ENCODE data around the gene CD109. TPM values are rescaled to one million over a fixed set of nuclear protein-coding genes. Genes with fewer than 3 reads are reported as not detected.
"Not testable (repeated sequence)": the region's sequence is repeated elsewhere in the genome, so short reads cannot be mapped to it uniquely, and the experiment has no call there.

CD109 gene
- total RNA-seq, 1 experiment from 2014 or later = 0.18 TPM

DNA sequence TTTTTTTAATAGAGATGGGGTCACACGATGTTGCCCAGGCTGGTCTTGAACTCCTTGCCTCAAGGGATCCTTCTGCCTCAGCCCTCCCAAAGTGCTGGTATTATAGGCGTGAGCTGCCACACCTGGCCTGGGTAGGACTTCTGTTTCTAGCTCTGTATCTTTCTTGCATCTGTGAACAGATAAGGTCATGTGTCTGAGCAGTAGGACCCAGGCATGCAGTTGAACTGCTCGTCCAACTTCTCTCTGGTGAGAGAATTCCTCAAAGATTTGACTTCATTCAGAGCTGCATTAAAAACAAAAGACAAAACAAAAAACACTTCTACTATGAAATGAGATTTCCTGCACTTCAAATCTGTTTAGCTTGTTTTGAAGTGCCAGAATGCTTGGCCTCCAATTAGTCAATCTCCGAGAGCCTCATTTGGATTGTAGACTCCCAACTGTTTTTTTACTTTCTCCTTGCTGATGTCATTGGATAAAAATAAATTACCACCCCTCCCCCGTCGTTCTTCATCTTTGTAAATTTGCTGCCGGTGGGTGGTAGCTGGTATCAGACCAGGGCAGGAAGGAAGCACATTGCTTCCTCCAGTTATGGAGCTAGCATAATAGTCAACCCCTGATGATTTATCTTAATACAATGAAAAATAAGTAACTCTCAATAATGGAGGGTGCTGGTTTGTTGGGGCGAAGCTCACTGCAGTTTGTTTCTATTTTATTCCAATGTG lies 17.6 kb downstream of the CD109 start:
- Histone ChIP-seq H3K4me1 (peaks cover 11% of the 10 kb centered on the region; the same call in 1 of the 2 replicates), H3K36me3 (ENCODE audit: control insufficient read depth, insufficient read depth, low read length) (no peaks in the 10 kb centered on the region), H3K9me3 (no peaks in the 10 kb centered on the region), H3K4me3 (ENCODE audit: low read depth, low read length) (no peak overlapping the region), H3K27me3 (replicated peaks; ENCODE audit: control insufficient read depth, insufficient read depth, low read length) (no peaks in the 10 kb centered on the region)
- Mint-ChIP-seq H3K9me3 (ENCODE audit: unreplicated experiment) (no peaks in the 10 kb centered on the region), H3K4me1 (ENCODE audit: low read depth, unreplicated experiment) (peaks cover 9% of the 10 kb centered on the region), H3K36me3 (ENCODE audit: insufficient read depth, unreplicated experiment) (no peaks in the 10 kb centered on the region), H3K27ac (ENCODE audit: unreplicated experiment) (no peak overlapping the region), H3K4me3 (ENCODE audit: unreplicated experiment) (no peak overlapping the region), H3K27me3 (ENCODE audit: insufficient read depth, unreplicated experiment) (peaks cover 2% of the 10 kb centered on the region)
- BruUV-seq (replicated peaks) = no TSS peak
- ChIA-PET CTCF (interaction anchor here (0.6 kb wide), 2 partner anchors 9 to 36 kb away, joined by 3 to 5 read pairs; no protein-coding TSS in a partner anchor), POLR2A (interaction anchor here (0.7 kb wide), 1 partner anchor 225 kb away, joined by 4 read pairs; no protein-coding TSS in a partner anchor)
- DNase-seq = no peak
- TF ChIP-seq, protein P1, sequence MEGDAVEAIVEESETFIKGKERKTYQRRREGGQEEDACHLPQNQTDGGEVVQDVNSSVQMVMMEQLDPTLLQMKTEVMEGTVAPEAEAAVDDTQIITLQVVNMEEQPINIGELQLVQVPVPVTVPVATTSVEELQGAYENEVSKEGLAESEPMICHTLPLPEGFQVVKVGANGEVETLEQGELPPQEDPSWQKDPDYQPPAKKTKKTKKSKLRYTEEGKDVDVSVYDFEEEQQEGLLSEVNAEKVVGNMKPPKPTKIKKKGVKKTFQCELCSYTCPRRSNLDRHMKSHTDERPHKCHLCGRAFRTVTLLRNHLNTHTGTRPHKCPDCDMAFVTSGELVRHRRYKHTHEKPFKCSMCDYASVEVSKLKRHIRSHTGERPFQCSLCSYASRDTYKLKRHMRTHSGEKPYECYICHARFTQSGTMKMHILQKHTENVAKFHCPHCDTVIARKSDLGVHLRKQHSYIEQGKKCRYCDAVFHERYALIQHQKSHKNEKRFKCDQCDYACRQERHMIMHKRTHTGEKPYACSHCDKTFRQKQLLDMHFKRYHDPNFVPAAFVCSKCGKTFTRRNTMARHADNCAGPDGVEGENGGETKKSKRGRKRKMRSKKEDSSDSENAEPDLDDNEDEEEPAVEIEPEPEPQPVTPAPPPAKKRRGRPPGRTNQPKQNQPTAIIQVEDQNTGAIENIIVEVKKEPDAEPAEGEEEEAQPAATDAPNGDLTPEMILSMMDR (IDR thresholded peaks at IDR 0.05; ENCODE audit: insufficient read depth in 1 of 2, low read depth in 1 of 2, low read length in 1 of 2, severe bottlenecking in 1 of 2, unreplicated experiment in 1 of 2) = no peak
- intact Hi-C loops (cut with micrococcal nuclease; ENCODE audit: unreplicated experiment) = no loop called here

DNA sequence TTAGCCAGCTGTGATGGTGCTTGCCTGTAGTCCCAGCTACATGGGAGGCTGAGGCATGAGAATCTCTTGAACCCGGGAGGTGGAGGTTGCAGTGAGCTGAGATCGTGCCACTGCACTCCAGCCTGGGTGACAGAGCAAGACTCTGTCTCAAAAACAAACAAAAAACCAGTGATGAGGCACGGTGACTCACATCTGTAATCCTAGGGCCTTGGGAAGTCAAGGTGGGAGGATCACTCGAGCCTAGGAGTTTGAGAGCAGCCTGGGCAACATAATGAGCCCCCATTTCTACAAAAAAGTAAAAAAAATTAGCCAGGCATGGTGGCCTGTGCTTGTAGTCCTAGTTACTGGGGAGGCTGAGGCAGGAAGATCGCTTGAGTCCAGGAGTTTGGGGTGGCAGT lies 19.1 kb downstream of the CD109 start:
- H3K27ac Mint-ChIP-seq (ENCODE audit: unreplicated experiment); H3K27me3 ChIP-seq (replicated peaks; ENCODE audit: control insufficient read depth, insufficient read depth, low read length); intact Hi-C loops (cut with micrococcal nuclease; ENCODE audit: unreplicated experiment); CTCF ChIA-PET; DNase-seq; H3K9me3 ChIP-seq; H3K4me3 Mint-ChIP-seq (ENCODE audit: unreplicated experiment); H3K27me3 Mint-ChIP-seq (ENCODE audit: insufficient read depth, unreplicated experiment); H3K4me3 ChIP-seq (ENCODE audit: low read depth, low read length); H3K36me3 Mint-ChIP-seq (ENCODE audit: insufficient read depth, unreplicated experiment); H3K36me3 ChIP-seq (ENCODE audit: control insufficient read depth, insufficient read depth, low read length); H3K9me3 Mint-ChIP-seq (ENCODE audit: unreplicated experiment); H3K4me1 Mint-ChIP-seq (ENCODE audit: low read depth, unreplicated experiment); BruUV-seq (replicated peaks); POLR2A ChIA-PET: not testable (repeated sequence)
- H3K4me1 ChIP-seq = peaks cover 11% of the 10 kb centered on the region; the same call in 1 of the 2 replicates

DNA sequence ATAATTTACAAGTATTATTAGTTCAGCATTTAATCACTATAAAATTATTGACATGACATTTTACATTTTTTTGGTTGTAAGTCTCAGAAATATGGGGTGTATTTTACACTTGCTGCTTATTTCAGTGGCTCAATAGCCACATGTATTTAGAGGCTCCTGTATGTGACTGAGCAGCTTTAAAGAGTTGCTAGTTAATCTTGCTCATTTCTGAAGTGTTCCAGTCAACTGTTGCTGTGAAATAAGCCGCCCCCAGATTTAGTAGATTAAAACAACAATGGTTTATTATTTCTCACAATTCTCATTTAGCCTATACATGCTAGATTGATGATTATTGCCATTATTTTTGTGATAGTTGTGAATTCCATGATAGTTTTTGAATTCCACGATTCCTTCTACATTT lies 23.0 kb downstream of the CD109 start:
- no peaks in the 10 kb centered on the region for H3K36me3 Mint-ChIP-seq (ENCODE audit: insufficient read depth, unreplicated experiment)
- ChIA-PET POLR2A (no interaction called here), CTCF (no interaction called here)
- Histone ChIP-seq H3K9me3 (no peaks in the 10 kb centered on the region), H3K36me3 (ENCODE audit: control insufficient read depth, insufficient read depth, low read length) (no peaks in the 10 kb centered on the region), H3K27me3 (replicated peaks; ENCODE audit: control insufficient read depth, insufficient read depth, low read length) (no peaks in the 10 kb centered on the region), H3K4me3 (ENCODE audit: low read depth, low read length) (no peak overlapping the region), H3K4me1 (peaks cover 11% of the 10 kb centered on the region; the same call in 1 of the 2 replicates)
- peaks cover 2% of the 10 kb centered on the region for H3K27me3 Mint-ChIP-seq (ENCODE audit: insufficient read depth, unreplicated experiment)
- no peak overlapping the region for H3K27ac Mint-ChIP-seq (ENCODE audit: unreplicated experiment)
- peaks cover 8% of the 10 kb centered on the region for H3K4me1 Mint-ChIP-seq (ENCODE audit: low read depth, unreplicated experiment)
- intact Hi-C loops (cut with micrococcal nuclease; ENCODE audit: unreplicated experiment) = no loop called here
- no peak for DNase-seq
- TF ChIP-seq, protein P1 (IDR thresholded peaks at IDR 0.05; ENCODE audit: insufficient read depth in 1 of 2, low read depth in 1 of 2, low read length in 1 of 2, severe bottlenecking in 1 of 2, unreplicated experiment in 1 of 2) = no peak
- no TSS peak for BruUV-seq (replicated peaks)
- no peaks in the 10 kb centered on the region for H3K9me3 Mint-ChIP-seq (ENCODE audit: unreplicated experiment)
- no peak overlapping the region for H3K4me3 Mint-ChIP-seq (ENCODE audit: unreplicated experiment)

Data from Caco-2 (cell line).